ENCODE data around the gene TRIP13. TPM values are rescaled to one million over a fixed set of nuclear protein-coding genes. Genes with fewer than 3 reads are reported as not detected.
"Not testable (repeated sequence)": the region's sequence is repeated elsewhere in the genome, so short reads cannot be mapped to it uniquely, and the experiment has no call there.

The TRIP13 gene
- total RNA-seq, 3 donors from 2014 or later: 0.96 to 2.3 (median 1.5) TPM

- Histone ChIP-seq H3K4me3 (no peak overlapping the region), H3K36me3 (no peaks in the 10 kb centered on the region), H3K9me3 (no peaks in the 10 kb centered on the region), H3K27ac (no peak overlapping the region), H3K27me3 (no peaks in the 10 kb centered on the region), H3K4me1 (no peaks in the 10 kb centered on the region)
- TF ChIP-seq POLR2A (IDR thresholded peaks at IDR 0.05): no peak
- TF ChIP-seq POLR2AphosphoS5 (IDR thresholded peaks at IDR 0.05): no peak
- TF ChIP-seq CTCF (IDR thresholded peaks at IDR 0.05): no peak
- intact Hi-C loops (cut with DNase I; ENCODE audit: low total_unique reads): loop anchor here (5.0 kb wide), 1 partner anchor 190 kb away; no protein-coding TSS in a partner anchor
- peak; percentile 32 to 74 for DNase-seq (ENCODE audit: low spot score in 2 of 2)
Observed at GRCh38 chr5:912280-913091, 19.8 kb downstream of the TRIP13 start.

- DNase-seq (ENCODE audit: low spot score in 2 of 2): no peak
- no peak overlapping the region for H3K27ac ChIP-seq
- no peak for TF ChIP-seq CTCF (IDR thresholded peaks at IDR 0.05)
- no peak for TF ChIP-seq POLR2A (IDR thresholded peaks at IDR 0.05)
- no peak for TF ChIP-seq POLR2AphosphoS5 (IDR thresholded peaks at IDR 0.05)
- intact Hi-C loops (cut with DNase I; ENCODE audit: low total_unique reads): loop anchor here (2.0 to 5.0 kb wide), 2 partner anchors 33 to 188 kb away; no protein-coding TSS in a partner anchor
- no peak overlapping the region for H3K4me3 ChIP-seq
- no peaks in the 10 kb centered on the region for H3K27me3 ChIP-seq
- no peaks in the 10 kb centered on the region for H3K36me3 ChIP-seq
- no peaks in the 10 kb centered on the region for H3K4me1 ChIP-seq
- H3K9me3 ChIP-seq: no peaks in the 10 kb centered on the region
Observed at GRCh38 chr5:914174-914573, 21.5 kb downstream of the TRIP13 start.

GRCh38 chr5:914612-915011 is 21.9 kb downstream of the TRIP13 start:
- Histone ChIP-seq H3K9me3 (no peaks in the 10 kb centered on the region), H3K36me3 (no peaks in the 10 kb centered on the region), H3K4me1 (no peaks in the 10 kb centered on the region), H3K4me3 (no peak overlapping the region), H3K27ac (no peak overlapping the region), H3K27me3 (no peaks in the 10 kb centered on the region)
- DNase-seq (ENCODE audit: low spot score in 2 of 2): no peak
- TF ChIP-seq POLR2A (IDR thresholded peaks at IDR 0.05) (no peak), POLR2AphosphoS5 (IDR thresholded peaks at IDR 0.05) (no peak), CTCF (IDR thresholded peaks at IDR 0.05) (no peak)
- intact Hi-C loops (cut with DNase I; ENCODE audit: low total_unique reads): loop anchor here (2.0 to 5.0 kb wide), 2 partner anchors 32 to 188 kb away; no protein-coding TSS in a partner anchor

- intact Hi-C loops (cut with DNase I; ENCODE audit: low total_unique reads): loop anchor here (2.0 kb wide), 1 partner anchor 31 kb away; no protein-coding TSS in a partner anchor
- not testable (repeated sequence) for H3K27me3 ChIP-seq; H3K9me3 ChIP-seq; H3K27ac ChIP-seq; H3K4me1 ChIP-seq; H3K36me3 ChIP-seq; H3K4me3 ChIP-seq; DNase-seq (ENCODE audit: low spot score in 2 of 2)
Observed at GRCh38 chr5:915346-915745, 22.7 kb downstream of the TRIP13 start.

GRCh38 chr5:915946-916345 is 23.3 kb downstream of the TRIP13 start:
- H3K4me1 ChIP-seq: no peaks in the 10 kb centered on the region
- TF ChIP-seq POLR2AphosphoS5 (IDR thresholded peaks at IDR 0.05) (no peak), POLR2A (IDR thresholded peaks at IDR 0.05) (no peak), CTCF (IDR thresholded peaks at IDR 0.05) (no peak)
- DNase-seq (ENCODE audit: low spot score in 2 of 2): no peak
- H3K36me3 ChIP-seq: no peaks in the 10 kb centered on the region
- no peaks in the 10 kb centered on the region for H3K27me3 ChIP-seq
- intact Hi-C loops (cut with DNase I; ENCODE audit: low total_unique reads): loop anchor here (2.0 kb wide), 1 partner anchor 31 kb away; no protein-coding TSS in a partner anchor
- H3K9me3 ChIP-seq: no peaks in the 10 kb centered on the region
- no peak overlapping the region for H3K4me3 ChIP-seq
- no peak overlapping the region for H3K27ac ChIP-seq
